Stimulated activated CD8-positive, alpha-beta memory T cell treated with anti-CD3 and anti-CD28 coated beads, Interleukin-4, amount 100 ng/mL, for 1 hour (primary cell): ENCODE results near the gene GOLGA6A.
"Not testable (repeated sequence)": the region's sequence is repeated elsewhere in the genome, so short reads cannot be mapped to it uniquely, and the experiment has no call there.

Experiments used
- DNase-seq, 2 donors: peaks; one replicate each; pipeline ENCODE4 v3.0.0-alpha.2; 2020; ENCODE audit warnings: low read depth in 2 of 2, low spot score in 1 of 2

GOLGA6A gene

GRCh38 chr15:74108611-74109010, 26.3 kb upstream of the GOLGA6A start:
- not testable (repeated sequence) for DNase-seq

- DNase-seq = no peak
Observed at GRCh38 chr15:74108111-74108510, 25.8 kb upstream of the GOLGA6A start.

DNA sequence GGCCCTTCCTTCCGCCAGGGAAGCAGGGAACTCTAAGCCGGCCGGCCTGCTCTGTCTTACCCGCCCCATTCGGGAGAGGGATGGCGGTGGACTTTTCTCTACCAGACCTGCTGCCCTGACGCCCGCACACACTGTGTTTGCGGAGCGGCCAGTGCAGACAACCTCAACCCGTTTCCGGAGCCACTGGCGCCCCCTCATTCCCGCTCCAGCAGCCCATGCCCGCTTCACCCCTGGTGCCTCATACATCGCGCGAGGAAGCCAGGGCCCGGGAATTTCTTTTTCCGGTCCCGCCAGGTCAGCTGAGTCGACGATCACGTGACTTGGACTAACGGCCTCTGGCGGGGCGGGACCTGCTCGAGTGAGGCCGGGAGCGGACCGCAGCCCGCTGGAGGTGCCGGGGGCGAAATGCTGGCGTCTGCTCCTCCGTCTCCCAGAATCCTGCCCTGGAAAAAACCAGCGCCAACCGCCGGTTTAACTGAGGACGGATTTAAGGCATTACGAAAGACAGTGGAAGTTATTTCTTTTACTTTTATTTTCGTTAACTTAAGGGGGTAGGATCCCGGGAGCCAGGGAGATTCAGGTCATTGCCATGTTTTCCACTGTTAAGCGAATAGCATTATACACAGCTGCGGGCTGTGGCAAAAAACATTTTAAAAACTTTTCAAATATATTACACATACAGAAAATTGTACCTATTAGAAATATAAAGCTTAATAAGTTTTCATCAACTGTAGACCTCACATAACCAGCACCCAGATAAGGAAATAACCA, 17.8 kb upstream of the GOLGA6A start:
- DNase-seq = peak; percentile 22 to 27

GRCh38 chr15:74096753-74097474, 14.6 kb upstream of the GOLGA6A start:
- not testable (repeated sequence) for DNase-seq

DNA sequence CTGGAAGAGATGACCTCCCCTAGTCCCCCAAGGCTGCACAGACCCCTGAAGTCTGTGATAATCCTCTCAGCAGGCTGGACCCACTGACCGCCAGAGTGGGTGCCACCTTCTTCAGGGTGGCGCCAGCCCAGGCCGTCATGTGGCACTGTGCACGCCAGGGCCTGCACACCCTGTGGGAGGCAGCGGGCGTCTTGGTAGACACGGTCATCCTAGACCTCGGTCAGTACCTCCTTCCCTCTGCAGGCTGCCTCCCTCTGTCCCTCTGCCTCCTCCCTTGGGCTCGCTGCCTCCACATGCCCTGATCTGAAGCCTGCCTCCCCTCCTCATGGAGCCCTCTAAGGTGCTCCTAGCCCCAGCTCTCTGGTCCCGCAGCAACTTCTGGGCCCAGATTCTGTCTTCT, 13.3 kb upstream of the GOLGA6A start:
- DNase-seq = not testable (repeated sequence)

GRCh38 chr15:74094567-74094966, 12.2 kb upstream of the GOLGA6A start:
- not testable (repeated sequence) for DNase-seq

- DNase-seq = not testable (repeated sequence)
Observed at GRCh38 chr15:74075781-74076180, 6.6 kb downstream of the GOLGA6A start.

DNA sequence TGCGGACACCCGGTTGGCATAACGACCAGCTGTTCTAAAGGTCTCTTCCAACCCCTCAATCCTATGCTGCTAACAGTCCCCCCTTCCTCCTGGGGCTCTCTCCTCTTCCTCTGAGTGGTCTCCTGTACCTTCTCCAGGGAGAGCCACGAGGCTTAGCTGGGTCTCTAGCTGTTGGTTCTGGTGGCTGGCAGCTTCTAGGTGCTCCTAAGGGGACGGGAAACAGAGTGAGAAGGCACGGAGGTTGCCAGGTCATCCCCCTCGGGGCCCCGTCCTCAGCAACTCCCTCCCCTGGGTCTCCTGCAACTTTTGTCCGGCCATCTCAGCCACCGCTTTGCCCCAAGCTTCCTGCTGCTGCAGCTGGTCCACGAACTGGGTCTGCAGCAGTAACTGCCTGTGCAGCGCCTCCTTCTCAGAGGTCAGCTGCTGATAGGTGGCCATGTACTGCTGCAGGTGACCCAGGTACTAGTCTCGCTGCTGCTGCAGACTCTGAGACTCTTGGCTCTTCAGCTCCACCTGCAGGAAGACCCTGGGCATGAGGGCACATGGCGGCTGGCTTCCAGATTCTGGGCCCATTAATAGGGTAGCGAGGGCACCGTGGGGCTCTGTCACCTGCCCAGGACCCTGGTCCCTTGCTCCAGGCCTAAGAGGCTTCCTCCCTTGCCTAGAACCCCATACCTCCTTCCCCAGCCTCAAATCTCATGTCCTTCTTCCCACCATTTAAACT, 9.6 kb downstream of the GOLGA6A start:
- not testable (repeated sequence) for DNase-seq

DNA sequence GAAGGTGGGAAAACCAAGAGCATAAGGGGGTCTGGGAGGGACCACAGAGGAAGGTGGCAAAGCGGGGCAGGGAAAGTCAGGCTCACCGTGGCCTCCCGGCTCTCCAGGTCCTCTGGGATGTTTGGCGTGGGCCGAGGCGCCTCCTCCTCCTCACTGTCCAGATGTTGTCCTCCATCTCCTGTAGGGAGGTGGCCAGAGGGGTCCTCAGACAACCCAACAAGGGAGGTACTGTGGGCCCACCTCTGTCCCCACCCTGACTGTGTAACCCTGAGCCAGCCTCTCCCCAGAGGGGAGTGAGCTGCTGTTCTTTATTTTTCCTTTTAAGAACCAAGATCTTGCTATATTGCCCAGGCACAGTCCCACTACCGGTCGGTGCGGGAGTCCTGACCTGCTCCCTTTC, 10.2 kb downstream of the GOLGA6A start:
- not testable (repeated sequence) for DNase-seq

DNA sequence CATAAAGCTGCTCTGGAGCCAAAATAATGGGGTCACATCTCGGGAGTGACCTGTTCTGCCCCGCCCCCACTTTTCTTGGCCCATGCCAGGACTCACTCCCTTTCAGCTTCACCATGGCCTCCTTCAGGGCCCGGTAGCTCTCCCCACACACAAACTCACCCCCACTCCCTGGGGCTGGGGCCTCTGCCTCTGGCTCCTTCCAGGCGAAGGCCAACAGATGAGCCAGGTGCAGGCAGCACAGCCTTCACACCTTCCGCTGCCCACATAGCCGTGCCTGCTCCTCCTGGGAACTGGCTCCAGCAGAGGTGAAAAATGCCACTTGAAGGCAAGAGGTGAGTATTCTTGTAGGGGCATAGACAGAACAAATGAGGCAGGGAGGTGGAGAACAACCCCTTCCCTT, 10.7 kb downstream of the GOLGA6A start:
- not testable (repeated sequence) for DNase-seq

DNA sequence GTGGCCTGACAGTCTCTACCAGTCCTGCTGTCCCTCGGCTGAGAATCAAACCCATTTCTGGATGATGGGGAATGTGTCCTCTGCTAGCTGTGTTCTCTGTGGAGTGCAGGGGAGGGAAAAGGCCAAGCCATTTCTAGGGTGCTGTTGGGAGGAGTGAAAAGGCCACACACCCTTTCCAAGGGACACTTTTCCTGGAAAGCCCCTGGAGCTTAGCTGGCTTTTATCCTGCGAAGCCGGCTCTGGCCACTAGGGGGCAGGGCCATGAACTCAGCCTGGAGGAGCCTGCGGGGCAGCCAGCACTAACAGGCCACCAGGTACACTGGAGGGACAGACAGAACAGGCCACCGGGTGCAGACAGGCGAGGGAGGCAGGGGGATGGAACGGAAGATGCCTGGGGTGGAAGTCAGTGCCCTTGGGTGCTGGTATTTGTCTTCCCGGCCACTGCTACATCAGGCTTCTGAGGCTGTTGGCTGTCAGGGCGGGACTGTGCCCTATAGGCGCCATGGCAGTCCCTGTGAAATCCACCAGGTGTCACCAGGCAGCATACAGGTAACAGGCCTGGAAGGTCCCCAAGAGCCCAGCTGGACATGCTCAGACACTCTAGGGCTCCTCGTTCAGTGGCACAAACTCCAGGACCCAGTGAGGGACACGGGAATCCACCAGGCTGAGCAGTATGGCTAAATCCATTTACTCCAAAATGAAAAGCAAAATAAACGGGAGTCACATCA, 16.5 kb downstream of the GOLGA6A start:
- peak in 1 of 2 donors; percentile 18 for DNase-seq

DNA sequence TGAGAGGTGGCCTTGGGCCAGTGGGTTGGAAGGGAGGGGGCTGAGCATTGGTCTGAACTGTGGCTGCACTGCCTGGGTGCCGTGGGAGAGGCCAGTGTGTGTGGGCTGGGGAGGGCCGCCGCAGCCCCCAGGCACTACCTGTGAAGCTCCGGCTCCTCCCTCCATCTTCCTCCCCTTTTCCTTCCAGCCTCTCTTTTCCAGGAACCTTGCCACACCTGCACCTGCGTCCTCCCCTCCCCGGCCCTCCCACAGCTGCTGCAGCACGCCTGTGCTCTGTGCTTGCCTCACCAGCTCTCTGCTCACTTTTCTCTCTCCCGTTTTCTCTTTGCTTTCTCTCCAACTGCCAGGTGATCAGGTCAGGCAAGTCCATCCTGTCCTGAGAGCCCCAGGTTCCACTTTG, 17.5 kb downstream of the GOLGA6A start:
- DNase-seq = not testable (repeated sequence)

- not testable (repeated sequence) for DNase-seq
Observed at GRCh38 chr15:74064183-74064582, 18.2 kb downstream of the GOLGA6A start.

DNA sequence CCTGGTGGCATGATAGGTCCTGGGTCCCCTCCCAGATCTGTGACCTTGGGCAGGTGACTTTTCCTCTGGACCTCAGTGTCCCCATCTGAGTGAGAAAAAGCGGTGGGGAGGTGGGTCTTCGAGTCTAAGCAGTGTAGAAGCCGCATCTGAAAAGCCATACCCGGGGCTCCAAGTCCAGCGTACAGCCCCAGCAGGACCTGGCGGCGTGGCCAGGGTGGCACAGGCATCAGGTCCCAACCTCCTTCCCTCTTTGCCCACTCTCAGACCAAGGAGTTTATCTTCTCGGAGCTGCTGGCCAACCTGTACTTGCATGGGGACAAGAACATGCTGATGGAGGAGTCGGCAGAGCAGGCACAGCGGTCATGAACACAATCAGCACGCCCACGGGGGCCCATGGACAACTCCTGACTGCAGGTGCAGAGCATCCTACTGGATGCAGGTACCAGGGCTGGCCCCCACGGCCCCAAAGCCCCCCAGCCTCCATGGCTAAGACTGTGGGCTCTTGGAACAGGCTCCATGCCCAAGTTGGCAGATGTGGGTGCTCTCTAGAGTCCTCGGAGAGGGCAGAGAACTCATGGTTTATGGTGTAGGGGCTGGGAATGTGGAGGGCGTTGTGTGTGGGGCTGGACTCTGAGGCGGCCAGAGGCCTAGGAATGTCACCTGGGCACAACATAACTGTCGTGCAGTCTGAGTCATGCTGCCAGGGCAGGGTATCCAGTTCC, 18.8 kb downstream of the GOLGA6A start:
- not testable (repeated sequence) for DNase-seq

DNA sequence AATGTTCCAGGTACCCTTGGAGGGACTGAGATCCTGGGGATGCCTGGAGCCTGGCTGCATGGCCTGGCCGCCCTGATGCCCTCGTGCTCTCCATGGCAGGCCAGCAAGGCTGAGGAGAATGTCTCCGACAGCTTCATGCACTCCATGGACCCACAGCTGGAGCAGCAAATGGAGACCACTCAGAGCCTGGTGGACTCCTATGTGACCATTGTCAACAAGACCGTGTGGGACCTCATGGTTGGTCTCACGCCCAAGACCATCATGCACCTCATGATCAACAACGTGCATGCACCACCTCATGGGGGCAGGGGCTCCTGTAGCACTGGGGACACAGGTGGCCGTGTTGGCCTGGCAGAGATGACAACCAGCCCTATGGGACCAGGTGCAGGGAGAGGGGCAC, 19.7 kb downstream of the GOLGA6A start:
- DNase-seq = no peak

GRCh38 chr15:74062236-74062635, 20.1 kb downstream of the GOLGA6A start:
- DNase-seq = no peak

GRCh38 chr15:74060251-74060650, 22.1 kb downstream of the GOLGA6A start:
- DNase-seq = no peak

- DNase-seq = not testable (repeated sequence)
Observed at GRCh38 chr15:74059050-74059833, 23.1 kb downstream of the GOLGA6A start.

GRCh38 chr15:74056330-74056729, 26.0 kb downstream of the GOLGA6A start:
- DNase-seq = not testable (repeated sequence)

GRCh38 chr15:74055804-74056203, 26.5 kb downstream of the GOLGA6A start:
- no peak for DNase-seq
